K562 (cell line): ENCODE measurements around the gene SACS. TPM values are rescaled to one million over a fixed set of nuclear protein-coding genes. Genes with fewer than 3 reads are reported as not detected.
"Not testable (repeated sequence)": the region's sequence is repeated elsewhere in the genome, so short reads cannot be mapped to it uniquely, and the experiment has no call there.

Experiments
- ATAC-seq: fragments of 200-7000 bp; cut with Tn5 transposase; 3 replicates; pipeline ENCODE4 v1.9.1; 2020; ENCODE audit warnings: moderate library complexity
- BruUV-seq: library from RNA; stranded (reverse); fragments of 400-500 nt; replicated peaks from 2 replicates; lab custom pipeline; 2021; lab: Mats Ljungman, UMichigan
- CTCF ChIA-PET: fragments of 300-600 bp; formaldehyde crosslinking; extraction: SDS; loops from one replicate; lab custom pipeline; 2021; ENCODE audit warnings: low intra/inter-chr PET ratio; lab: Yijun Ruan, JAX
- POLR2A ChIA-PET: fragments of 300-600, 350-650 bp; sonication (Branson Sonifier 250); formaldehyde crosslinking; extraction: SDS; loops from one replicate; lab custom pipeline; 2021; ENCODE audit warnings: antibody characterized with exemption, inconsistent platforms; lab: Yijun Ruan, JAX
- DNase-seq, 4 experiments: peaks; one replicate each; pipeline versions ENCODE4 v3.0.0 to v3.0.0-alpha.2; 2011 to 2018; ENCODE audit warnings: low spot score in 3 of 4, mixed read lengths in 3 of 4; ENCODE audit errors: extremely low read depth in 1 of 4
- FAIRE-seq: peaks from 2 replicates; lab custom pipeline; 2011; peaks lifted over from hg19 to GRCh38; lab: Jason Lieb, UNC
- H2AFZ ChIP-seq: 2 replicates; pipeline ENCODE4 v1.6.0; 2011; ENCODE audit warnings: low read depth, low read length, control low read depth, inconsistent platforms
- H3K27ac ChIP-seq: fragments of 200-600 bp; 3 replicates; pipeline ENCODE4 v1.8.0; 2011; ENCODE audit warnings: low read depth, mild to moderate bottlenecking, control low read depth, inconsistent platforms, low read length, moderate library complexity, mixed read lengths; ENCODE audit errors: extremely low read depth
- H3K27me3 ChIP-seq, 2 experiments: fragments of 300-600 bp in 1 of 2; 2 replicates in 1 of 2; 3 replicates in 1 of 2; pipeline versions ENCODE4 v1.6.0 to v1.8.0; 2011; ENCODE audit warnings: inconsistent platforms in 2 of 2, low read length in 2 of 2, mild to moderate bottlenecking in 1 of 2, mixed read lengths in 1 of 2, moderate library complexity in 1 of 2; ENCODE audit not compliant: control insufficient read depth in 2 of 2, insufficient read depth in 2 of 2
- H3K36me3 ChIP-seq: fragments of 300-600 bp; 3 replicates; pipeline ENCODE4 v1.8.0; 2011; ENCODE audit warnings: mild to moderate bottlenecking, low read length, inconsistent platforms; ENCODE audit not compliant: control insufficient read depth, insufficient read depth
- H3K4me1 ChIP-seq, 2 experiments: fragments of 200-600 bp in 1 of 2; replicated peaks in 1 of 2; 2 replicates in 1 of 2; 3 replicates in 1 of 2; pipeline versions ENCODE4 v1.5.1 to v1.8.0; 2011; ENCODE audit warnings: inconsistent platforms in 2 of 2, low read length in 2 of 2, mild to moderate bottlenecking in 1 of 2, mixed read lengths in 1 of 2, moderate library complexity in 1 of 2; ENCODE audit not compliant: control insufficient read depth in 2 of 2, insufficient read depth in 2 of 2
- H3K4me2 ChIP-seq: 2 replicates; pipeline ENCODE4 v1.6.1; 2011; ENCODE audit warnings: low read length, control low read depth, inconsistent platforms, mixed read lengths; ENCODE audit not compliant: insufficient read depth
- H3K4me3 ChIP-seq: fragments of 200-600 bp; sonication (generic), shearing (Covaris generic); 2 replicates; pipeline ENCODE4 v1.5.1; 2016; ENCODE audit warnings: control low read depth, inconsistent platforms
- H3K79me2 ChIP-seq: fragments of 200-600 bp; 3 replicates; pipeline ENCODE4 v1.8.0; 2011; ENCODE audit warnings: low read length, inconsistent platforms; ENCODE audit not compliant: control insufficient read depth, insufficient read depth
- H3K9ac ChIP-seq, 2 experiments: 2 replicates each; pipeline versions ENCODE4 v1.6.0 to v1.6.1; 2011; ENCODE audit warnings: low read depth in 2 of 2, low read length in 2 of 2, control low read depth in 1 of 2, inconsistent platforms in 1 of 2, mild to moderate bottlenecking in 1 of 2, mixed read lengths in 1 of 2; ENCODE audit not compliant: insufficient read depth in 1 of 2
- H3K9me1 ChIP-seq: one replicate; pipeline ENCODE4 v1.6.0; 2011; ENCODE audit warnings: inconsistent platforms, mild to moderate bottlenecking, low read length, moderate library complexity; ENCODE audit not compliant: control insufficient read depth, insufficient read depth
- H3K9me3 ChIP-seq: replicated peaks from 2 replicates; pipeline ENCODE4 v1.5.1; 2011; ENCODE audit warnings: low read depth, low read length, inconsistent platforms; ENCODE audit not compliant: control insufficient read depth, insufficient read depth
- H4K20me1 ChIP-seq: replicated peaks from 2 replicates; pipeline ENCODE4 v1.6.1; 2011; ENCODE audit warnings: low read length, inconsistent platforms, mixed read lengths; ENCODE audit not compliant: control insufficient read depth, insufficient read depth
- C11orf30 ChIP-seq: fragments of 450-650 bp; IDR thresholded peaks from 2 replicates; pipeline ENCODE4 v1.6.1; 2016; ENCODE audit warnings: low read depth, mild to moderate bottlenecking
- MAFF ChIP-seq: IDR thresholded peaks from 2 replicates; pipeline ENCODE4 v1.6.1; 2012; ENCODE audit warnings: low read length, improper control_type of control experiment
- MAFG ChIP-seq: fragments of 450-650 bp; conservative IDR thresholded peaks from 2 replicates; pipeline ENCODE4 v1.6.1; 2016; ENCODE audit warnings: missing genetic modification characterization, missing compliant biosample characterization
- MAFK ChIP-seq: IDR thresholded peaks from 2 replicates; pipeline ENCODE4 v1.6.1; 2011; ENCODE audit warnings: low read length, improper control_type of control experiment
- NEUROD1 ChIP-seq: fragments of 150-350 bp; IDR thresholded peaks from 2 replicates; pipeline ENCODE4 v1.6.1; 2014; ENCODE audit warnings: borderline replicate concordance, low read length, low read depth; ENCODE audit not compliant: partially characterized antibody
- NFE2 ChIP-seq: IDR thresholded peaks from 2 replicates; pipeline ENCODE4 v1.6.1; 2014; ENCODE audit warnings: antibody characterized with exemption, low read depth
- ZNF316 ChIP-seq: fragments of 450-650 bp; IDR thresholded peaks from 2 replicates; pipeline ENCODE4 v1.6.1; 2016
- WGBS: fragments of 100-300 bp; shearing (Covaris generic); methylation state at CpG from one replicate; pipeline ENCODE4 v1.1.6; 2016; ENCODE audit warnings: low coverage, mixed read lengths; ENCODE audit not compliant: insufficient coverage; ENCODE audit errors: missing lambda C conversion rate; 5-methylcytosine and 5-hydroxymethylcytosine counted together
- in situ Hi-C: fragments of 300-500 bp; cut with MboI; formaldehyde crosslinking; loops from 4 replicates; pipeline ENCODE4 v1.15.0; 2018; ENCODE audit warnings: inconsistent platforms, mixed read lengths
- intact Hi-C: fragments of 100-400 bp; cut with micrococcal nuclease; formaldehyde crosslinking; loops from 2 replicates; pipeline ENCODE4 v1.14.2; 2022
- polyA plus RNA-seq, 8 experiments: library from polyadenylated mRNA; depleted of rRNA in 4 of 8; stranded (reverse) in 5 of 8; unstranded in 3 of 8; fragments of >200 nt; fragmentation: Nextera tagmentation in 2 of 8; fragmentation: Illumina TruSeq in 1 of 8; extraction: Ambion mirVana in 2 of 8; extraction: Trizol in 1 of 8; gene quantifications; 2 replicates each; pipeline versions ENCODE4 v1.2.1 to v1.2.3, GENCODE V29; 2011 to 2014; ENCODE audit warnings: inconsistent platforms in 1 of 8, missing spikeins in 1 of 8
- total RNA-seq, 7 experiments: library from RNA; depleted of rRNA in 6 of 7; stranded (reverse); fragments of >200 nt in 6 of 7; fragmentation: Illumina TruSeq in 2 of 7; extraction: Trizol in 2 of 7; gene quantifications; 2 replicates each; pipeline versions ENCODE4 v1.2.1 to v1.2.3, GENCODE V29; 2011 to 2021; ENCODE audit warnings: low replicate concordance in 1 of 7

The SACS gene
- total and polyA plus RNA-seq, 9 of the 15 experiments (the other 6 are each of a cell fraction or from before 2014, with no cell fraction given), result 4.7 to 28.2 (median 18.9) TPM

DNA sequence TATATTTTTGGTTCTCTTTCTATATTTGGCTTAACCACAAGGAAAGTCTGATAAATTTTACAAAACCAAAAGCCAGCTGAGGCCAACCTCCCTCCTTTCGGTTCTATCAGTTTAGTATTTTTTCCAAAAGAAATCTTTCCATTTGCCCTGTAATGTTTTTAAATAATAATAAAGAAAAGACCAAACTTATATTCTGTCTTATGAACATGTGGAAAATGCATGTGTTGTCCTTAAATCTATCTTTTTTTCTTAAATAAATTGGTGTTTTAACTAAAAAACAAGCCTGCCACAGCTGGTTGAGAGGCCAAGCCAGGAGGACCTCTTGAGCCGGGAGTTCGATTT is 113.6 kb downstream of the SACS start:
- no TSS peak for BruUV-seq

DNA sequence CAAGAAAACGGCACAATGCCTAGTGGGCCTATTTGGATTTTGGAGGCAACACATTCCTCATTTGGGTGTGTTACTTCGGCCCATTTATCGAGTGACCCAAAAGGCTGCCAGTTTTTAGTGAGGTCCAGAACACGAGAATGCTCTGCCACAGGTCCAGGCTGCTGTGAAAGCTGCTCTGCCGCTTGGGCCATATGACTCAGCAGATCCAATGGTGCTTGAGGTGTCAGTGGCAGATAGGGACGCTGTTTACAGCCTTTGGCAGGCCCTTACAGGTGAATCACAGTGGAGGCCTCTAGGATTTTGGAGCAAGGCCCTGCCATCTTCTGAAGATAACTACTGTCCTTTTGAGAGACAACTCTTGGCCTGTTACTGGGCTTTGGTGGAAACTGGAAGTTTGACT is 118.7 kb downstream of the SACS start:
- H3K36me3 ChIP-seq, H3K4me1 ChIP-seq, FAIRE-seq, H3K4me3 ChIP-seq, CTCF ChIA-PET, H3K4me2 ChIP-seq, in situ Hi-C loops, POLR2A ChIA-PET, H3K9me1 ChIP-seq, H3K9me3 ChIP-seq, BruUV-seq, H4K20me1 ChIP-seq, H3K79me2 ChIP-seq, H2AFZ ChIP-seq, ATAC-seq, H3K27me3 ChIP-seq, H3K9ac ChIP-seq, H3K27ac ChIP-seq: not testable (repeated sequence)
- WGBS, result 3% methylated on average over 4 of the region's 6 CpGs
- intact Hi-C loops, result loop anchor here (10.0 kb wide), 1 partner anchor 290 kb away; no protein-coding TSS in a partner anchor
- TF ChIP-seq ZNF316 (0 out of 2 replicates have a peak, but pooled peaks have one; percentile 9), MAFG (peak; percentile 70), NFE2 (peak; percentile 83), MAFK (peak; percentile 44; the same call in 1 of the 2 replicates), MAFF (0 out of 2 replicates have a peak, but pooled peaks have one; percentile 34), C11orf30 (peak; percentile 59)
- DNase-seq, result peak in 1 of 4 experiments; percentile 22

More for the DNA sequence above, 113.6 kb downstream of the SACS start:
- Histone ChIP-seq H4K20me1 (no peaks in the 10 kb centered on the region), H2AFZ (no peak overlapping the region), H3K27ac (no peak overlapping the region), H3K4me2 (no peak overlapping the region), H3K4me3 (no peak overlapping the region), H3K4me1 (no peaks in the 10 kb centered on the region; a peak in 1 of 5 replicates), H3K9me1 (no peaks in the 10 kb centered on the region), H3K9ac (no peak overlapping the region), H3K27me3 (no peaks in the 10 kb centered on the region), H3K36me3 (no peaks in the 10 kb centered on the region), H3K9me3 (no peaks in the 10 kb centered on the region), H3K79me2 (no peaks in the 10 kb centered on the region)
- FAIRE-seq (no peak), ATAC-seq (no peak), DNase-seq (no peak)
- TF ChIP-seq NEUROD1, result no peak
- POLR2A ChIA-PET, result no interaction called here
- CTCF ChIA-PET, result no interaction called here
- WGBS, result 4% methylated on average over 3 of the region's 3 CpGs
- intact Hi-C loops (loop anchor here (10.0 kb wide), 1 partner anchor 295 kb away; no protein-coding TSS in a partner anchor), in situ Hi-C loops (no loop called here)
